ENCODE results near the gene WDR46. TPM values are rescaled to one million over a fixed set of nuclear protein-coding genes. Genes with fewer than 3 reads are reported as not detected.

The WDR46 gene
- total RNA-seq, 1 experiment from 2014 or later = 99.2 TPM

DNA sequence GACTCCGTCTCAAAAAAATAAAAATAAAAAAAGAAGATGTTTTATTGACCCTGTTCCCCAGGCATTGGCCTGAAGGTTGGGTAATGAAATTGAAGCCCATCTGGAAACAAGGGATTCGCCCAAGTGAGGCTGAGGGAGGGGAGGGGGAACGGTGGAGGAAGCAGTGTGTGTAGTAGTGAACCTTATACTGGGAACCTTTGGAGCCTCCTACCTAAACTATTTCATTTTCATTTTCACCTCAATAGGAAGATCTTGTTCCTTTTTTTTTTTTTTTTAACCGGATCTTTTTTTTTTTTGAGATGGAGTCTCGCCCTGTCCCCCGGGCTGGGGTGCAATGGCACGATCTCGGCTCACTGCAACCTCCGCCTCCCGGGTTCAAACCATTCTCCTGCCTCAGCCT lies 41.7 kb upstream of the WDR46 start:
- H3K4me1 Mint-ChIP-seq = no peaks in the 10 kb centered on the region
- H3K79me1 ChIP-seq (ENCODE audit: insufficient read depth, low read depth, low read length, poor library complexity, severe bottlenecking) = no peaks in the 10 kb centered on the region
- no peaks in the 10 kb centered on the region for H3K27me3 ChIP-seq (ENCODE audit: insufficient read depth, low read length)
- H3K4me2 ChIP-seq (ENCODE audit: insufficient read depth, insufficient read length, low read length) = no peak overlapping the region
- H3K79me2 ChIP-seq (ENCODE audit: insufficient read depth, low read length) = no peaks in the 10 kb centered on the region
- WGBS (ENCODE audit: extremely low coverage, insufficient read length, low lambda C conversion rate) = no CpG with 5 or more reads among the region's 10 CpGs
- H2BK5ac ChIP-seq (ENCODE audit: insufficient read length, low read length) = no peak overlapping the region
- H4K20me1 ChIP-seq (ENCODE audit: control insufficient read depth, insufficient read depth, insufficient read length) = no peaks in the 10 kb centered on the region
- no peak overlapping the region for H3K4ac ChIP-seq (ENCODE audit: low read depth, low read length)
- H3K14ac ChIP-seq (ENCODE audit: insufficient read depth, low read length) = no peak overlapping the region
- H3K18ac ChIP-seq (ENCODE audit: insufficient read length, low read depth, low read length) = no peak overlapping the region
- H3K23me2 ChIP-seq (ENCODE audit: insufficient read length, low read depth, low read length, poor library complexity, severe bottlenecking) = no peaks in the 10 kb centered on the region
- DNase-seq = no peak
- no peak overlapping the region for H3K56ac ChIP-seq (ENCODE audit: insufficient read length, low read depth, low read length)
- no peak overlapping the region for H2AFZ ChIP-seq (ENCODE audit: low read length)
- H3K9me3 Mint-ChIP-seq = no peaks in the 10 kb centered on the region
- no peak overlapping the region for H3K4me3 Mint-ChIP-seq
- H2BK20ac ChIP-seq (ENCODE audit: low read depth, low read length, poor library complexity, severe bottlenecking) = no peak overlapping the region
- no peak overlapping the region for H2BK15ac ChIP-seq (ENCODE audit: low read depth, low read length)
- H3K27me3 Mint-ChIP-seq (ENCODE audit: low read depth) = peaks cover 2% of the 10 kb centered on the region
- H3K9ac ChIP-seq (ENCODE audit: extremely low read depth, insufficient read length, low read length) = no peak overlapping the region
- H3T11ph ChIP-seq (ENCODE audit: low read length) = no peak overlapping the region
- no peak overlapping the region for H4K5ac ChIP-seq (ENCODE audit: insufficient read length, low read depth, low read length)
- H3K27ac Mint-ChIP-seq = no peak overlapping the region
- TF ChIP-seq, protein P1, sequence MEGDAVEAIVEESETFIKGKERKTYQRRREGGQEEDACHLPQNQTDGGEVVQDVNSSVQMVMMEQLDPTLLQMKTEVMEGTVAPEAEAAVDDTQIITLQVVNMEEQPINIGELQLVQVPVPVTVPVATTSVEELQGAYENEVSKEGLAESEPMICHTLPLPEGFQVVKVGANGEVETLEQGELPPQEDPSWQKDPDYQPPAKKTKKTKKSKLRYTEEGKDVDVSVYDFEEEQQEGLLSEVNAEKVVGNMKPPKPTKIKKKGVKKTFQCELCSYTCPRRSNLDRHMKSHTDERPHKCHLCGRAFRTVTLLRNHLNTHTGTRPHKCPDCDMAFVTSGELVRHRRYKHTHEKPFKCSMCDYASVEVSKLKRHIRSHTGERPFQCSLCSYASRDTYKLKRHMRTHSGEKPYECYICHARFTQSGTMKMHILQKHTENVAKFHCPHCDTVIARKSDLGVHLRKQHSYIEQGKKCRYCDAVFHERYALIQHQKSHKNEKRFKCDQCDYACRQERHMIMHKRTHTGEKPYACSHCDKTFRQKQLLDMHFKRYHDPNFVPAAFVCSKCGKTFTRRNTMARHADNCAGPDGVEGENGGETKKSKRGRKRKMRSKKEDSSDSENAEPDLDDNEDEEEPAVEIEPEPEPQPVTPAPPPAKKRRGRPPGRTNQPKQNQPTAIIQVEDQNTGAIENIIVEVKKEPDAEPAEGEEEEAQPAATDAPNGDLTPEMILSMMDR (conservative IDR thresholded peaks at IDR 0.05) = no peak
- no peaks in the 10 kb centered on the region for H3K36me3 Mint-ChIP-seq (ENCODE audit: insufficient read depth in 1 of 3, low read depth in 3 of 3)
- H2BK12ac ChIP-seq (ENCODE audit: insufficient read length, low read depth, low read length) = no peak overlapping the region
- no peak overlapping the region for H4K8ac ChIP-seq (replicated peaks; ENCODE audit: insufficient read length, low read depth, low read length)
- H2BK120ac ChIP-seq (ENCODE audit: low read depth, low read length, poor library complexity, severe bottlenecking) = no peak overlapping the region
- H2AK5ac ChIP-seq (ENCODE audit: insufficient read length, low read length) = no peak overlapping the region
- no peak overlapping the region for H3K23ac ChIP-seq (ENCODE audit: insufficient read length, low read depth, low read length)
- H4K91ac ChIP-seq (ENCODE audit: insufficient read length, low read depth, low read length) = no peak overlapping the region
- no peaks in the 10 kb centered on the region for H3K9me3 ChIP-seq (ENCODE audit: control insufficient read depth, low read depth, low read length)
- H3K27ac ChIP-seq (ENCODE audit: insufficient read length, low read depth, low read length) = no peak overlapping the region
- no peaks in the 10 kb centered on the region for H3K4me1 ChIP-seq (ENCODE audit: insufficient read depth, low read length)

Data from H9 (cell line).